Measurements from ENCODE around the gene FAM210A. TPM values are rescaled to one million over a fixed set of nuclear protein-coding genes. Genes with fewer than 3 reads are reported as not detected.

FAM210A gene
- total RNA-seq, 6 experiments from 2014 or later, result 9.3 to 21.9 (median 11.8) TPM

DNA sequence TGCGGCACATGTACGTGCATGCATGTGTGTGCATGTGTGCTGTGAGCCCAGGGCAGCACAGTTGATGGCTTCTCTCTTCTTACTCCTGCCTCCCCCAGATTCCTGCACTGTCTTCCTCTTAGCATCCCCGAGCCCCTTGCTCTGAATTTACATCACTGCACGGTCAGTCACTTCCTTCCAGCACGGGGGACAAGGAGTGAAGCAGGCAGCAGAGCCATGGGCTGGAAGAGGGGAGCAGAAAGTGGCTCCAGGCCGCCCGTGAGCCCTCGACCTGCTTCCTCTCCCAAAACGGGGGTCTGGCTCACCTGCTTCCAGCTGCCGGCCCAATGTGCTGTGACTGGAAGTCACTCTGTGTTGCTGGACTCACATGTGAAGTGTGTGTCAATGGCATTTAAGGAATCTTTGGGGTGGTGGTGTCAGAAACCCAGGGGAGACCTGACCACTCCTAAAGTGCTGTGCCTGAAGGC lies 106.1 kb downstream of the FAM210A start:
- H3K4me3 ChIP-seq, result no peak overlapping the region
- ATAC-seq, result no peak
- no peaks in the 10 kb centered on the region for H3K9me3 ChIP-seq
- no peaks in the 10 kb centered on the region for H3K4me1 ChIP-seq
- WGBS (ENCODE audit: insufficient coverage, low coverage, low lambda C conversion rate, missing lambda C conversion rate), result 95% methylated on average over 4 of the region's 10 CpGs
- DNase-seq, result no peak
- intact Hi-C loops (cut with DNase I), result no loop called here
- TF ChIP-seq, protein P1, sequence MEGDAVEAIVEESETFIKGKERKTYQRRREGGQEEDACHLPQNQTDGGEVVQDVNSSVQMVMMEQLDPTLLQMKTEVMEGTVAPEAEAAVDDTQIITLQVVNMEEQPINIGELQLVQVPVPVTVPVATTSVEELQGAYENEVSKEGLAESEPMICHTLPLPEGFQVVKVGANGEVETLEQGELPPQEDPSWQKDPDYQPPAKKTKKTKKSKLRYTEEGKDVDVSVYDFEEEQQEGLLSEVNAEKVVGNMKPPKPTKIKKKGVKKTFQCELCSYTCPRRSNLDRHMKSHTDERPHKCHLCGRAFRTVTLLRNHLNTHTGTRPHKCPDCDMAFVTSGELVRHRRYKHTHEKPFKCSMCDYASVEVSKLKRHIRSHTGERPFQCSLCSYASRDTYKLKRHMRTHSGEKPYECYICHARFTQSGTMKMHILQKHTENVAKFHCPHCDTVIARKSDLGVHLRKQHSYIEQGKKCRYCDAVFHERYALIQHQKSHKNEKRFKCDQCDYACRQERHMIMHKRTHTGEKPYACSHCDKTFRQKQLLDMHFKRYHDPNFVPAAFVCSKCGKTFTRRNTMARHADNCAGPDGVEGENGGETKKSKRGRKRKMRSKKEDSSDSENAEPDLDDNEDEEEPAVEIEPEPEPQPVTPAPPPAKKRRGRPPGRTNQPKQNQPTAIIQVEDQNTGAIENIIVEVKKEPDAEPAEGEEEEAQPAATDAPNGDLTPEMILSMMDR (IDR thresholded peaks at IDR 0.05), result no peak
- no peak for TF ChIP-seq POLR2A (IDR thresholded peaks at IDR 0.05)
- peaks cover 0 to 9% (median 1%) of the 10 kb centered on the region in 4 donors for H3K36me3 ChIP-seq
- no peaks in the 10 kb centered on the region for H3K27me3 ChIP-seq
- no peak overlapping the region for H3K27ac ChIP-seq

DNA sequence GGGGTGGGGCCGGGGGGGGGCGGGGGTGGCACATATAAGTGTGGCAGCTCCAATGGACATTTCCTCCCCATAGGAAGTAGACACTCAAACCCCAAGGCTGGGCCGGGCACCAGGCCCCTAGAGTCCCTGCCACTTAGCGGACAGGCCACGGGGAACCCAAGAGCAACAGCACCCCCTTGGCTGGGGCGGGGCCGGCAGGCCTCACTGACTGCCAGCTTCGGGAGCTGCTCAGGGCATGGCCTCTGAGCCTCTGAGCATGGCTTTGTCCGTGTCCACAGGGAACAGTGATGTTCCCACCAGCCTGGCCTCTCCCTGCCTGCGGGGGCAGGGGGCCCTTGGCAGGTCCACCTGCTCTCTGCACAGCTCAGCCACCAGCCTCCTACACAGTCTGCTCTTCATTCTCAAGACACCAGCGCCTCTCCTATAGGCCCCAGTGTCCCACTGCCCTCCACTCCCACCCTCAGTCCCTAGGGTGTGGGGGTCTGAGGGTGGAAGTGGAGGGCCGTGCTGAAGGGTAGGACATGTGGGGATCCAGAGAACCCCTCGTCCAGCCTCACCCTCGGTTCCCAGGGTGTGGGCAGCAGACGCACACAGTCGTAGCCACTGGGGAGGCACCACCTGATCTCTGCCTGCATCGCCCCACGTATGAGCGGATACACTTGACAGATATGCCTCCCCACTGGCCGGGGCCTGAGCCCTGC lies 106.7 kb downstream of the FAM210A start:
- TF ChIP-seq, protein P1 (IDR thresholded peaks at IDR 0.05), result no peak
- no peak for TF ChIP-seq POLR2A (IDR thresholded peaks at IDR 0.05)
- DNase-seq (no peak), ATAC-seq (no peak)
- no CpG with 5 or more reads among the region's 20 CpGs for WGBS (ENCODE audit: insufficient coverage, low coverage, low lambda C conversion rate, missing lambda C conversion rate)
- H3K36me3 ChIP-seq, result peaks cover 0 to 9% (median 1%) of the 10 kb centered on the region in 4 donors
- H3K4me3 ChIP-seq, result no peak overlapping the region
- H3K9me3 ChIP-seq, result no peaks in the 10 kb centered on the region
- H3K27ac ChIP-seq, result no peak overlapping the region
- intact Hi-C loops (cut with DNase I), result no loop called here
- H3K4me1 ChIP-seq, result no peaks in the 10 kb centered on the region
- H3K27me3 ChIP-seq, result no peaks in the 10 kb centered on the region

DNA sequence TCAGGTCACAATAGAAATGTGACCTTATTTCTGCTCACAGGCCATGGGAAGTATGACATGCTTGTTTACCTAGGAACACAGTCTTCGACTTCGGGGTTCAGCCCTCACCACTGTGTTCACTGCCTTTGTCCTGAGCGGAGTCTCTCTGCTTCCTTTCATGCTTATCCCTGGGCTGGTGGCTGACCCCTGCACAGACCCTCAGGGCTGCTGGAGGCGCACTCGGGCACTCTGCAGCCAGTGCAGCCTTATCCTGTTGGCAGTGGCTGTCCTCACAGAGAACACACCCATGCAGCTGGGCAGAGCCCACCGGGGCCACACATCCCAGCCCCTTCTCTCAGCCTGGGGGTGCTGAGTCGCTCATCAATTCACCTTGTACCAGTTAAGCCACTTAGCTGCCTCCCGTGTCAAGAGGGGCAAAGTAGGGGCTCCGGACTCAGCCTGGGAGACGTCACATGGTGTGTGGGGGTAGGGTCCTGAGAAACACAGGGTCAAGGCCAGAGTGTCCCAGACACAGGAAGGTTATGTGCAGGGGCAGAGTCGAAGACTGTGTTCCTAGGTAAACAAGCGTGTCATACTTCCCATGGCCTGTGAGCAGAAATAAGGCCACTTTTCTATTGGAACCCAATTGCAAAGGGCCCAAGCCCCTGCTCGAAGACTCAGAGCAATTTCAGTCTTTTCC lies 107.5 kb downstream of the FAM210A start:
- no peak for DNase-seq
- ATAC-seq, result peak in 2 of 4 donors; percentile 17 to 18
- peaks cover 0 to 9% (median 1%) of the 10 kb centered on the region in 4 donors for H3K36me3 ChIP-seq
- intact Hi-C loops (cut with DNase I), result no loop called here
- H3K4me1 ChIP-seq, result no peaks in the 10 kb centered on the region
- H3K9me3 ChIP-seq, result no peaks in the 10 kb centered on the region
- no peak for TF ChIP-seq POLR2A (IDR thresholded peaks at IDR 0.05)
- TF ChIP-seq, protein P1 (IDR thresholded peaks at IDR 0.05), result no peak
- no peak overlapping the region for H3K27ac ChIP-seq
- 41% methylated on average over 4 of the region's 13 CpGs for WGBS (ENCODE audit: insufficient coverage, low coverage, low lambda C conversion rate, missing lambda C conversion rate)
- H3K4me3 ChIP-seq, result no peak overlapping the region
- H3K27me3 ChIP-seq, result no peaks in the 10 kb centered on the region

DNA sequence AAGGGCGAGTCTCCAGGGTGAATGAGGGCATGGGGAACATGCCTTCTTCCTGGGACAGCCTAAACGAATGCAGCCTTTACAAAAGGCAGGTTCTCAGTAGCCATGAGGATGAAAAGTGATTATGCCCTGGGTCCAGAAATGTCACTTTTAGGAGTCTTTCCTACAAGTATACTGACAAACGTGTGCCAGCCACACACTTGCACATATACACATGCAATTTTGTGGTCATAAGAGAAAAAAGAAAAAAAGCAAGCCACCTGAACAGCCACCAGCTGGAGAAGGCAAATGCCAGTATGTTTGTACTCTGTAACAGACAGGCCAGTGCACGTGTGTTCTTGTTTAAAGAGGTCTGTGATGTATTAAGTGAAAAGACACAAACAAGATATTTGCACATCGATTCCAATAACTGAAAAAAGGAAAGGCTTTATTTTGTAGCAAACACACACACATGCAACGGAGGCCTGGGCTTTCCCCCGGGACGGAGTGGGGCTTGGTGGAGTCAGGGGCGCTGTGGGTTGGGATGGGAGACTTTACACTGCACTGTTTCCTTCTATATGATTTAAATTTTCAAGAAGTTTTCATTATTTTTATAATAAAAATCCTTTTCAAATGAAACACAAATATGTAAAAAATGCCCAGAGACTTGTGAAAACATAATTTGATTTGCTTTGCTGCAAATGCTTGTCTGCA lies 108.4 kb downstream of the FAM210A start:
- ATAC-seq, result no peak
- Histone ChIP-seq H3K27me3 (no peaks in the 10 kb centered on the region), H3K4me1 (no peaks in the 10 kb centered on the region), H3K27ac (no peak overlapping the region), H3K4me3 (no peak overlapping the region), H3K36me3 (peaks cover 0 to 4% (median 0%) of the 10 kb centered on the region in 4 donors), H3K9me3 (no peaks in the 10 kb centered on the region)
- WGBS (ENCODE audit: insufficient coverage, low coverage, low lambda C conversion rate, missing lambda C conversion rate), result 72% methylated on average over 6 of the region's 9 CpGs
- no peak for DNase-seq
- intact Hi-C loops (cut with DNase I), result no loop called here
- TF ChIP-seq, protein P1 (IDR thresholded peaks at IDR 0.05), result no peak
- TF ChIP-seq POLR2A (IDR thresholded peaks at IDR 0.05), result no peak

Measured in right lobe of liver (tissue), 6 donors.